IMR-90 (cell line): ENCODE measurements around the gene IQGAP2. TPM values are rescaled to one million over a fixed set of nuclear protein-coding genes. Genes with fewer than 3 reads are reported as not detected.

Experiments used
- ATAC-seq: fragments of 200-7000 bp; cut with Tn5 transposase; 2 replicates; pipeline ENCODE4 v1.9.1; 2020; ENCODE audit warnings: low read depth, mild to moderate bottlenecking, moderate library complexity
- BruUV-seq: library from RNA; stranded (reverse); fragments of 400-500 nt; replicated peaks from 2 replicates; lab custom pipeline; 2021; lab: Mats Ljungman, UMichigan
- CTCF ChIA-PET: fragments of 300-600 bp; formaldehyde crosslinking; extraction: SDS; loops from one replicate; lab custom pipeline; 2021; ENCODE audit warnings: antibody characterized with exemption; lab: Yijun Ruan, JAX
- POLR2A ChIA-PET: fragments of 300-600 bp; sonication (Branson Sonifier 250); formaldehyde crosslinking; loops from one replicate; lab custom pipeline; 2022; ENCODE audit warnings: antibody characterized with exemption; ENCODE audit not compliant: unreplicated experiment; lab: Charles Lee
- DNase-seq: peaks from one replicate; pipeline ENCODE4 v3.0.0; 2013
- H2AFZ ChIP-seq: replicated peaks from 2 replicates; pipeline ENCODE3; 2013; ENCODE audit warnings: low read length, mild to moderate bottlenecking; ENCODE audit not compliant: poor library complexity
- H2AK5ac ChIP-seq: 2 replicates; pipeline ENCODE4 v1.6.1; 2013; ENCODE audit warnings: low read depth, low read length, inconsistent platforms
- H2AK9ac ChIP-seq: replicated peaks from 2 replicates; pipeline ENCODE3; 2013; ENCODE audit warnings: mild to moderate bottlenecking, low read depth, low read length, moderate library complexity; ENCODE audit not compliant: poor library complexity
- H2BK120ac ChIP-seq: 2 replicates; pipeline ENCODE4 v1.6.1; 2013; ENCODE audit warnings: low read depth, low read length, inconsistent platforms
- H2BK15ac ChIP-seq: 3 replicates; pipeline ENCODE4 v1.6.1; 2013; ENCODE audit warnings: low read depth, low read length, inconsistent platforms
- H2BK20ac ChIP-seq: 2 replicates; pipeline ENCODE4 v1.6.1; 2013; ENCODE audit warnings: low read depth, mild to moderate bottlenecking, inconsistent platforms, low read length, moderate library complexity
- H2BK5ac ChIP-seq: 2 replicates; pipeline ENCODE4 v1.6.1; 2013; ENCODE audit warnings: mild to moderate bottlenecking, low read depth, low read length, inconsistent platforms; ENCODE audit not compliant: poor library complexity, severe bottlenecking
- H3K14ac ChIP-seq: replicated peaks from 2 replicates; pipeline ENCODE4 v1.6.1; 2013; ENCODE audit warnings: low read depth, low read length, inconsistent platforms
- H3K18ac ChIP-seq: 2 replicates; pipeline ENCODE4 v1.6.1; 2013; ENCODE audit warnings: low read depth, low read length, control low read depth
- H3K23ac ChIP-seq: 2 replicates; pipeline ENCODE4 v1.6.1; 2013; ENCODE audit warnings: low read depth, low read length, inconsistent platforms
- H3K27ac ChIP-seq: 2 replicates; pipeline ENCODE4 v1.5.1; 2013; ENCODE audit warnings: mild to moderate bottlenecking, control low read depth, low read length; ENCODE audit not compliant: insufficient read depth
- H3K27me3 ChIP-seq: 2 replicates; pipeline ENCODE4 v1.6.1; 2013; ENCODE audit warnings: low read length; ENCODE audit not compliant: control insufficient read depth, insufficient read depth
- H3K36me3 ChIP-seq: 2 replicates; pipeline ENCODE4 v1.6.1; 2013; ENCODE audit warnings: low read length, mixed read lengths; ENCODE audit not compliant: control insufficient read depth, insufficient read depth
- H3K4ac ChIP-seq: 2 replicates; pipeline ENCODE4 v1.6.1; 2013; ENCODE audit warnings: low read depth, low read length, inconsistent platforms
- H3K4me1 ChIP-seq: 2 replicates; pipeline ENCODE4 v1.6.1; 2013; ENCODE audit warnings: low read length, mixed read lengths; ENCODE audit not compliant: control insufficient read depth, insufficient read depth
- H3K4me2 ChIP-seq: 2 replicates; pipeline ENCODE4 v1.6.1; 2013; ENCODE audit warnings: low read depth, mild to moderate bottlenecking, control low read depth, low read length, moderate library complexity
- H3K4me3 ChIP-seq: 2 replicates; pipeline ENCODE4 v1.5.1; 2013; ENCODE audit warnings: low read depth, mild to moderate bottlenecking, control low read depth, low read length, moderate library complexity; ENCODE audit not compliant: insufficient read depth
- H3K56ac ChIP-seq: 2 replicates; pipeline ENCODE4 v1.6.1; 2013; ENCODE audit warnings: low read length, inconsistent platforms; ENCODE audit not compliant: insufficient read depth; ENCODE audit errors: extremely low read depth
- H3K79me1 ChIP-seq, 2 experiments: 2 replicates each; pipeline ENCODE4 v1.6.1; 2013; ENCODE audit warnings: low read length in 2 of 2, inconsistent platforms in 1 of 2, low read depth in 1 of 2
- H3K9ac ChIP-seq: 2 replicates; pipeline ENCODE4 v1.6.1; 2013; ENCODE audit warnings: low read depth, low read length, control low read depth
- H3K9me1 ChIP-seq: 2 replicates; pipeline ENCODE4 v1.6.1; 2013; ENCODE audit warnings: low read length, inconsistent platforms; ENCODE audit not compliant: insufficient read depth
- H3K9me3 ChIP-seq: 2 replicates; pipeline ENCODE4 v1.6.1; 2013; ENCODE audit warnings: low read length; ENCODE audit not compliant: control insufficient read depth, insufficient read depth
- H4K20me1 ChIP-seq: 2 replicates; pipeline ENCODE4 v1.6.1; 2013; ENCODE audit warnings: low read length, inconsistent platforms; ENCODE audit not compliant: insufficient read depth
- H4K5ac ChIP-seq: 2 replicates; pipeline ENCODE4 v1.6.1; 2013; ENCODE audit warnings: mild to moderate bottlenecking, low read depth, low read length, control low read depth
- H4K8ac ChIP-seq, 2 experiments: 2 replicates each; pipeline ENCODE4 v1.6.1; 2013; ENCODE audit warnings: low read depth in 2 of 2, low read length in 2 of 2, control low read depth in 1 of 2, inconsistent platforms in 1 of 2
- H4K91ac ChIP-seq: 2 replicates; pipeline ENCODE4 v1.6.1; 2013; ENCODE audit warnings: low read depth, low read length, inconsistent platforms; ENCODE audit not compliant: insufficient read depth
- CTCF ChIP-seq: conservative IDR thresholded peaks from 2 replicates; pipeline ENCODE4 v1.5.1; 2012; ENCODE audit warnings: mild to moderate bottlenecking, low read depth, low read length, improper control_type of control experiment
- MAZ ChIP-seq: IDR thresholded peaks from 2 replicates; pipeline ENCODE4 v1.6.1; 2012; ENCODE audit warnings: low read depth, mild to moderate bottlenecking, low read length, improper control_type of control experiment, moderate library complexity, borderline replicate concordance
- WGBS, 2 experiments: methylation state at CpG; one replicate each; pipeline versions ENCODE4 v1.1.5 to v1.1.7; 2013; ENCODE audit warnings: missing lambda C conversion rate in 2 of 2; ENCODE audit not compliant: insufficient read length in 1 of 2; ENCODE audit errors: extremely low coverage in 2 of 2; 5-methylcytosine and 5-hydroxymethylcytosine counted together
- dilution Hi-C: fragments of 300-500 bp; cut with HindIII; formaldehyde crosslinking; loops from one replicate; pipeline ENCODE4 v1.14.3; 2018; ENCODE audit warnings: low sequenced_read_pairs; ENCODE audit not compliant: unreplicated experiment
- in situ Hi-C: fragments of 300-500 bp; cut with MboI; formaldehyde crosslinking; loops from 3 replicates; pipeline ENCODE4 v1.14.3; 2019; ENCODE audit warnings: low sequenced_read_pairs, inconsistent platforms, mixed read lengths
- intact Hi-C: fragments of 100-400 bp; cut with micrococcal nuclease; formaldehyde crosslinking; loops from 2 replicates; pipeline ENCODE4 v1.10.0; 2022
- polyA plus RNA-seq, 3 experiments: library from polyadenylated mRNA; depleted of rRNA; stranded (reverse); fragments of >200 nt; gene quantifications; 2 replicates each; pipeline ENCODE4 v1.2.3, GENCODE V29; 2012; ENCODE audit warnings: low replicate concordance in 1 of 3
- total RNA-seq: library from RNA; depleted of rRNA; stranded (reverse); fragments of >200 nt; gene quantifications from 2 replicates; pipeline ENCODE4 v1.2.3, GENCODE V29; 2012
- TF ChIP-seq, protein P1 (sequence below): fragments of 150-350 bp; IDR thresholded peaks from 2 replicates; pipeline ENCODE4 v1.6.1; 2016; ENCODE audit warnings: low read depth, mild to moderate bottlenecking, low read length, moderate library complexity, borderline replicate concordance

The IQGAP2 gene
- total and polyA plus RNA-seq, 2 of the 4 experiments (the other 2 are of a cell fraction) = 0.21 to 0.36 TPM

GRCh38 chr5:76745670-76746069 lies 342.6 kb downstream of the IQGAP2 start:
- no TSS peak for BruUV-seq
- Histone ChIP-seq H3K79me1 (no peaks in the 10 kb centered on the region), H4K5ac (no peak overlapping the region), H3K14ac (peak overlapping the region; percentile 20; the same call in 1 of the 2 replicates), H3K56ac (no peak overlapping the region), H3K23ac (no peak overlapping the region), H2AK5ac (no peak overlapping the region; the same call in 1 of the 2 replicates), H2AFZ (no peak overlapping the region), H2AK9ac (no peak overlapping the region), H3K4me1 (peaks cover under 1% of the 10 kb centered on the region; the same call in 1 of the 2 replicates), H3K18ac (no peak overlapping the region), H2BK120ac (no peak overlapping the region), H3K4me3 (no peak overlapping the region), H3K4ac (no peak overlapping the region), H3K27ac (no peak overlapping the region), H3K27me3 (no peaks in the 10 kb centered on the region), H4K20me1 (no peaks in the 10 kb centered on the region), H3K36me3 (no peaks in the 10 kb centered on the region), H3K9me3 (no peaks in the 10 kb centered on the region), H4K8ac (no peak overlapping the region), H3K9ac (no peak overlapping the region), H2BK20ac (no peak overlapping the region), H2BK5ac (no peak overlapping the region), H3K9me1 (no peaks in the 10 kb centered on the region; the same call in 1 of the 2 replicates), H2BK15ac (0 out of 3 replicates have a peak overlapping the region, but pooled peaks have one; percentile 47), H3K4me2 (no peak overlapping the region), H4K91ac (no peak overlapping the region; the same call in 1 of the 2 replicates)
- DNase-seq = no peak
- no peak for ATAC-seq
- dilution Hi-C loops (no loop called here), intact Hi-C loops (no loop called here), in situ Hi-C loops (no loop called here)
- POLR2A ChIA-PET = no interaction called here
- TF ChIP-seq CTCF (no peak), MAZ (no peak)
- TF ChIP-seq, protein P1, sequence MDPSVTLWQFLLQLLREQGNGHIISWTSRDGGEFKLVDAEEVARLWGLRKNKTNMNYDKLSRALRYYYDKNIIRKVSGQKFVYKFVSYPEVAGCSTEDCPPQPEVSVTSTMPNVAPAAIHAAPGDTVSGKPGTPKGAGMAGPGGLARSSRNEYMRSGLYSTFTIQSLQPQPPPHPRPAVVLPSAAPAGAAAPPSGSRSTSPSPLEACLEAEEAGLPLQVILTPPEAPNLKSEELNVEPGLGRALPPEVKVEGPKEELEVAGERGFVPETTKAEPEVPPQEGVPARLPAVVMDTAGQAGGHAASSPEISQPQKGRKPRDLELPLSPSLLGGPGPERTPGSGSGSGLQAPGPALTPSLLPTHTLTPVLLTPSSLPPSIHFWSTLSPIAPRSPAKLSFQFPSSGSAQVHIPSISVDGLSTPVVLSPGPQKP = no peak
- CTCF ChIA-PET = no interaction called here
- WGBS, 2 experiments = no CpG with 5 or more reads among the region's 3 CpGs
